ENCODE data around the gene PTK6.
"Not testable (repeated sequence)": the region's sequence is repeated elsewhere in the genome, so short reads cannot be mapped to it uniquely, and the experiment has no call there.

Gene PTK6

DNA sequence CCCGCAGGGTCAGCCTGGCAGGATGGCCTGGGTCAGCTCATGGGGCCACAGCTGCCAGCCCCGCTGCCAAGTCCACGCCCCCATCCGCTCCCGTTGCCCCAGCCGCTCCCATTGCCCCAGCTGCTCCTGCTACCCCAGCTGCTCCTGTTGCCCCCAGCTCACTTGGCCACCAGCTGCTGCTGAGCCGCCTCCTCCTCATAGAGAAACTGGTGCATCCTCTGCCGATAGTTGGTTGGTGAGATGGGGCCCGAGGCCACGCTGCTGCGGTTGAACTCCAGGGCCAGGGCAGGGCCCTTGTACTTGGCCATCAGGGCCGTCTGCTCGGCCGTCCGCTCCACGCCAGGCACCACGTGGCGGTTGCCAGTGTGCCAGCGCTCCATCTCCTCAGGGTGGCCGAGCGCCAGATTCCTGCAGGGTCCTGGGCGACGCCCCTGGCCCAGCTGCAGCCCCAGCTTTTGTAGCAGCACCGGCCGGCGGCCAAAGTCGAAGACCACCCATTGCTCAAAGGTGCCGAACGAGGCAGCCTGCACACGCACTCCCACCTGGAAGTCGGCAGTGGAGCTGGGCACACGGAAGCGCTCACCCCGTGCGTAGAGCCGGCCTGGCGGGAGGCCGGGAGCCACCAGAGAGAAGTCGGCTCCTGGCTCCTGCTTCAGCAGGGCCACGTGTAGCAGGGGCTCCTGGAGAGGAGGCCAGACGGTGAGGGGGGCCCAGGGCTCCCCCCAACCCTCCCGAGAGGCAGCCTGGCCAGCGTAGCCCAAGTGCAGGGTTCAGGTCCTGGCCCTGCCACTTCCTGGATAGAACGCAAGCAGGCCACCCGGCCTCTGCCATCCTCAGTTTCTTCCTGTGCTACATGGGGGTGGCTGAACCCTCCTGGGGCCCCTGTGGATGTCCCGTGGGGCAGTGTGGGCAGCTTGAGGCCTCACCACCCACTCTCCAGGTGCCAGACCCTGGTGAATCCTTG is 32.1 kb upstream of the PTK6 start:
- no peak for DNase-seq

DNA sequence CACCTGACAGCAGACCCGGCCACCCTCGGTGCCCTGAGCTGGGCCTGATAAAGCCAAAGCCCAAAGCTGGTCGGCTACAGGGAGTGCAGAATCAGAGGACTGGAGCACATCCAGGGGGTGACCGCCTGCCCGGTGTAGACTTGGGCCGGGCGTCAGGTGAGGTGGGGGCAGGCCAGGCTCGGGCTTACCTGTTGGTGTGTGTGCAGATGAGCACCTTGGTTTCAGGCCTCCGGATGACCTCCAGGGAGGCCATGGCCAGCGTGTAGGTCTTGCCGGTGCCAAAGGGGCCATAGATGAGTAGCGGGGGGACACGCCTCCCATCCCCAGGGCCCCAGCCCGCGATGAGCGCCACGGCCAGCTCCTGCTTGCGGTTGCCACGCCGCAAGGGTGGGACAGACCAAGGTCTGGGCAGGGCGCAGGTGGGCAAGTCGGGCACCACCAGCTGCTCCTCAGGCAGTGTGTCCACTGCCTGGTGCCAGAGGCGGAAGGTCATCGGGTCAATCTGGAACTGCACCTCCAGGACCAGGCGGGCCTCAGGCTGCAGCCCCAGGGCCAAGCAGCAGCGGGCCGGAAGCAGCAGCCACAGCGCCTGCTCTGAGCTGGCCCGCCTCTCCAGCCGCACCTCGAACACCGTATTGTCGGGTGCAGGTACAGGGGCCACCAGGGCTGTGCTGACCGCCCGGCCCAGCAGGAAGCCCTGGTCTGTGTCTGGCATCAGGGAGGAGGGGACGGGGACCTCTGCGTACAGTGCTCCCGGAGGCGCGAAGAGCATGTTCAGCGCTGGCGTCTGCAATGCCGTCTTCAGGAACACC is 31.2 kb upstream of the PTK6 start:
- DNase-seq: no peak

DNA sequence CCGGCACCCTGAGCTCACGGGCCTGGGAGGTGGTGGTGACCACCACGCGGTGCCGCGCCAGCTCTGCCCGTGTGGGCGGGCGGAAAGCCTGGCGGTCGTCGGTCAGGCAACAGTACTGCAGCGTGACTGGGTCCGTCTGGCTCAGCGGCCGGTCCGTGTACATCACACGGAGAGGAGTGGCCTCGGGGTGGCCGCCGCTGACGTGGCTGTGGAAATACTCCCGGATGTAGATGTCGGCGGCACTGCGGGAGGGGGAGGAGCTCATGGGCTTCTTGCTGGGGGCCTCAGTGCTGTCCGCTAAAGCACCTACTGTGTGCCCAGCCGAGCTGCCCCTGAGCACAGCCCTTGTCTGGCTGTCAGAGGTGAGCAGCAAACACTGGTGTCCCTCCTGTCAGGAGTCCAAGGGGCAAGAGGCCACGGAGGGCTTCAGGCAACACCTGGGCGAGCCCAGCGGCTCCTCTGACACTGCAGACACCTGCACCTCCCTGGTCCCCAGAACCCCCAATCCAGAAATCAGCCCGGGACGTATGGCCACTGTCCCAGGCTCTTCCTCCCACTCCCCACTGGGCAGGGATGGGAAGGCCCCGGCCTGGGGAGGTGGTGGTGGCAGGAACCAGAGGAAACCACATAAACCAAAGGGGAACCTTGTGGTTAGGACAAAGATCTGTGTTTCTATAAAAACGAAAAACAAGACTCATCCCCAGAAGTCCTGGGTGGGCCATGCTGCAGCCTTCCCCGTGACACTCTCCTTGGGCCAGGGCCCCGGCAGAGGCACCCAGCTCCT is 30.4 kb upstream of the PTK6 start:
- no peak for DNase-seq

DNA sequence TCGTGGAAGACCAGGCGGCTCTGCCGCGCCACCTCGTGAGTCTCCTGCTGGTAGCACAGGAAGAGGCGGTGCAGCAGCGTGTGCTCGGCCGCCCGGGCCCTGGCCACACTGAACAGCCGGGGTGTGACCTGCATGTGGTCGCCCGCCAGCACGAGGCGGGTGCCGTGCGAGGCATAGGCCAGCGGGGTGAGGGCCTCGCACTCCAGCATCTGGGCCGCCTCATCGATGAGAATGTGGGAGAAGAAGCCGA is 29.9 kb upstream of the PTK6 start:
- no peak for DNase-seq

DNA sequence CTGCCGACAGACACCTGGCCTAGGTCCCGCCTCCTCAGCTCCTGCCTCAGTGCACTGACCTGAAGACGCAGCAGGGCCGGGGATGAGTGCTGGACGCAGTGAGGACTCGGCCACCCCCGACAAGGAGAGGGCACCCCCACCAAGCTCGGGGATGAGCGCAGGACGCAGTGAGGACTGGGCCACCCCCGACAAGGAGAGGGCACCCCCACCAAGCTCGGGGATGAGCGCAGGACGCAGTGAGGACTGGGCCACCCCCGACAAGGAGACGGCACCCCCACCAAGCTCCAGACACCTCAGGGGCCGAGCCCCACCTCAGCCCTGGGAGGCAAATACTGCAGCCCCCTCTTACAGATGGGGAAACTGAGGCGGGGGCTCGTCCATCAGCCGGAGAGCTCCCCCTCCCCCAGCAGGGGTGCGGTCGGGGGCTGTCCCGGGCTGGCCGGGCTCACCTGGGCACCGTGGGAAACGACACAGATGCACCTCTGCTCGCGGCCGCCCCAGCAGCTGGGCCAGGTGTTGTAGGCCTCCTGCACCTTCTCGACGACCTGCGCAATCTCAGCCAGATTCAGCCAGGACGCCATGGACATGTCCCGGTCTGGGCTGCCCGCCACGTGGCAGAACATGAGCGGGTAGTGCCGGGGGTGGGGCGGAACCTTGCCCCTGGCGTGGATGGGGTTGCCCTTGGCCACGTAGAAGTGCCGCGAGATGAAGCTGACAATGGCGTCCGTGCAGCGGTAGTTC is 29.4 kb upstream of the PTK6 start:
- DNase-seq: no peak

DNA sequence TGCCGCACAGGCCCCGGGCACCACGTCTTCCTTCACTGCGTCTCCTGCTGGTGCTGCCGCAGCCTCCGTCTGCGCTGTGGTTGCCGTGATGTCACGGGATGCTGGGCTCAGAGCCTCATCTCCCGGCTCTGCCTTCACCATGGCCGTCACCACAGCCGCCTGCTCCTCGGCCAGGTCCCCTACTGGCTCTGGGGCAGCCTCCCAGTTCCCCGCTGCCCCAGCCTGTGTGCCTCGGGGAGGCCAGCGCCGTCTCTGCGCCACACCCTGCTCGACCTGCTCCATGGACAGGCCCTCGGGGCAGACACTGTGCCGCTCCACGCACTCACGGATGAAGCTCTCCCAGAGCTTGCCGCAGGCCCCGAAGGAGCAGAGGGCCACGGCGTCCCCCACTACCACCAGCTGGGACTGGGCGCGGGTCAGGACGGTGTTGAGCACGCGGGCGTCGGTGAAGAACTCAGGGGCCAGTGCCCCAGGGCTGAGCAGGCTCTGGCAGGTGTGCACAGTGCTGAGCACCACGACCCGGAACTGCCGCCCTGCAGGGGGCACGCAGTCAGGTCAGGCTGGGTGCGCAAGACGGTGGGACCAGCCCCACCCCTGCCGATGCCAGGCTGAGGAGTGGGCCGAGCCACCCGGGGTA is 28.6 kb upstream of the PTK6 start:
- no peak for DNase-seq

DNA sequence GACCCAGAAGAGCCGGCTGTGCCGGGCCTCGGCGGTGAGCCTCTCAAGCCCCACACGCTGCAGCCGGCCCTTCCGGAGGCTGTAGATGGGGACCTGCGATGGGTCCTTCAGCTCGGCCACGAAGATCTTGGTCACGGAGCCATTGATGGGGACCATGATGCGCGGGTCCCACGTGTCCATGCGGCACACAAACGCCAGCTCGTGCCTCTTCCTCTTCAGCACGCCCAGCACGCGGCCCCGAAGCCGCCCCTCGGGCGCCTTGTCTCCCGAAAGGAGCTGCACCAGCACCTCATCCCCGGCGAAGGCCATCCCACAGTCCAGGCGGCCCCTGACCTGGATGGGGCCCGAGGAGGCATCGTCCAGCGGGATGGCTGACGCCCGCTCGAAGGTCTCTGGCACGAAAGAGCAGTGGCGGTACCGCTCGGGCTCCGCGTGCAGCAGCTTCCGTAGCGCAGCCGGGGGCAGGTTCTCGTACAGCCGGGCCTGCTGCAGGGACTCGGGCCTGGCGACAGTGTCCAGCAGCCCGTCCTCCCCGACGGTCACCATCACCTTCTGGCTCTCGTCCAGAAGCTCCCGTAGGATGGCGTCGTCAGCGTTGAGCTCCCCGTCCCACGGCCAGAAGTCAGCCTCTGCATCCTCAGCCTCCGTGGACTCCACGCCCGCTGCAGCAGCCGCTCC is 28.0 kb upstream of the PTK6 start:
- no peak for DNase-seq

DNA sequence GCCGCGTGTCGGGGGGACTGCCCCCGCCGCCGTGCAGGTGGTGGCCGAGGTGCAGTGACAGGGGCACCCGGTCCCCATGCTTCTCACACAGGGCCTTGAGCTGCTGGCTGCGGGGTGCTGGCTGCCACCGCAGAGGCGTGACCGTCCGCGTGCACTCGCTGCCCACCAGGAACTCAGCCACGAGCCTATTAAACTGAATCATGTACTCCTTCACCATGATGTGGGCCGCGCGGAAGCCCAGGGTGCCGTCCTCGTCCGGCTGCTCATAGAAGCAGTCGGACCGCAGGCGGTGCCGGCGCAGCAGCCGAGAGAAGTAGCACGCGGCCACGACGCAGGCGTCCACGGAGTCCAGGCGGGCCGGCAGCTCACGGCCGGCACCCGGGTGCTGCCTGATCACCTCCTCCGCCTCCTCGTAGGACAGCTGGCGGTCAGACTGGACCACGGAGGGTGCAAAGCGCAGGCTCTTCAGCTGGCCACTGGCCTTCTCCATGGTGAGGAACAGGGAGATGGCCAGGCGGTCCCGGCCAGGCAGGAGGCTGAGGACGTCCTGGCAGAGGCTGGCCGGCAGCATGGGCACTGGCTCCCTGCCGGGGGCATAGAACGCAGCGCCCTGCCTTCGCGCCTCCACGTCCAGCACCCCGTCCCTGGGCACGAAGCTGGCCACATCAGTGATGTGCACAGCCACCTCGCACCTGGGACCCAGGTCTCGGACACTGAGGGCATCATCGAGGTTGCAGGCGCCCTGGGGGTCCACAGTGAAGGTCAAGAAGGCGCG is 27.0 kb upstream of the PTK6 start:
- no peak for DNase-seq

DNA sequence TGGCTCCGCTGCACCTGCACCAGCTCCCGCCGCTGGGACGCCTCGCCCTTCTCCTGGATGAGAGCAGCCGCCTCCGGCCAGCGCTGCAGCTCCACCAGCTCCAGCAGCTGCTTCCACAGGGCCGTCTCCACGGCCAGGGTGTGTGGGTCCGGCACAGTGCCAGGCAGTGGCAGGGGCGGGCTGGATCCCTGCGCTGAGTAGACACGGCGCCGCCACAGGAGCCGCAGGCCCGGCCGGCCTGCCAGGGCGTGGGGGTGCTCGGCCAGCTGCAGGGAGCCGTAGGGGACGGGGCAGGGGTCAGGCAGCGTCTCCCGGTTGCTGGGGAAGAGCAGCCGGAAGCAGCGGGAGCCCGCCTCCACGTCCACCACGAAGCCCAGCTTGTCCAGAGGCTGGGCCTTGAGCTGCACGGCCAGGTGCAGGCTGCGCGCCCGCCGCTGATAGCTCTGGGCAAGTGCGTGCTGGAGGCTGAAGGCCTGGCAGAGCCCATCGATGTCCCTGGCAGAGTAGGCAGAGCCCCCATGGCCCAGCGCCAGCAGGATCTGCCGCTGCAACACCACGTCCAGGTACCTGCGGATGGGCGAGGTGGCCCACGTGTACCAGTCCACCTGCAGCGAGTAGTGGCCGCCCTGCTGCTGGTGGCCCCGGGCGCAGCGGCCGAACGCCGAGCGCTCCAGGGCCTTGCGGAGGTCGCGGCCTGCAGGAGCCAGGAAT is 26.2 kb upstream of the PTK6 start:
- DNase-seq: no peak

DNA sequence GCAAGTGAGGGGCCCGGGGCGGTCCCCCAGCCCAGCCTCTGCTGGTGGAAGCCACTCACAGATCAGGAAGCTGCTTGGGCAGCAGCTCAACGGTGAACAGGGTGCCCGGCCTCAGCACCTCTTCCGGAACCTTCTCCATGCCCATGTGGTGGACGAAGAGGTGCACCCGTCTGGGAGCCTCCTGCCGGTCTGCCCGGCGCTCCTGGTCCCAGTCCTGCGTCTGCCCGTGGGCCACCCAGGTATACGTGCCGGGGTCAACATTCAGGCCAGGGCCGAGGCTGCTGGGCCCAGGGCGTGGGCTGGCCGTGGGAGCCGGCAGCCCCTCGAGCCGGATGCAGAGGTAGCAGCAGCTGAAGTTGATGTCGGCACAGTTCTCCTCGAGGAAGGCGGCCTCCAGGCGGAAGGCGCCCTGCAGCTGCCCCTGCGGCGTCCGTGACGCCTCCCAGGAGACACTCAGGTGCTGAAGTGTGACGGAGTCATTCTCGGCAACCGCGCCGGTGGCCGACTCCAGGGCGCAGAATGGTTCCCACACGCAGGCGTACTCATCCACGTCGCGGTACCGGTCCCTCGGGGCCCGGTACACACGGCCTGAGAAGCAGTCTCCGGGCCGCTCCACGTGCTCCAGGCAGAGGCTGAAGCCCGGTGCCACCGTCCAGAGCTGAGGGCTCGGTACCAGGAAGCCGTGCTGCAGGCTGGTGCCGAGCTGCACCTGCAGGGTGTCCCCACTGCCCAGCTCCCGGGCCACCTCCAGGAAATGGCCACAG is 25.5 kb upstream of the PTK6 start:
- no peak for DNase-seq

DNA sequence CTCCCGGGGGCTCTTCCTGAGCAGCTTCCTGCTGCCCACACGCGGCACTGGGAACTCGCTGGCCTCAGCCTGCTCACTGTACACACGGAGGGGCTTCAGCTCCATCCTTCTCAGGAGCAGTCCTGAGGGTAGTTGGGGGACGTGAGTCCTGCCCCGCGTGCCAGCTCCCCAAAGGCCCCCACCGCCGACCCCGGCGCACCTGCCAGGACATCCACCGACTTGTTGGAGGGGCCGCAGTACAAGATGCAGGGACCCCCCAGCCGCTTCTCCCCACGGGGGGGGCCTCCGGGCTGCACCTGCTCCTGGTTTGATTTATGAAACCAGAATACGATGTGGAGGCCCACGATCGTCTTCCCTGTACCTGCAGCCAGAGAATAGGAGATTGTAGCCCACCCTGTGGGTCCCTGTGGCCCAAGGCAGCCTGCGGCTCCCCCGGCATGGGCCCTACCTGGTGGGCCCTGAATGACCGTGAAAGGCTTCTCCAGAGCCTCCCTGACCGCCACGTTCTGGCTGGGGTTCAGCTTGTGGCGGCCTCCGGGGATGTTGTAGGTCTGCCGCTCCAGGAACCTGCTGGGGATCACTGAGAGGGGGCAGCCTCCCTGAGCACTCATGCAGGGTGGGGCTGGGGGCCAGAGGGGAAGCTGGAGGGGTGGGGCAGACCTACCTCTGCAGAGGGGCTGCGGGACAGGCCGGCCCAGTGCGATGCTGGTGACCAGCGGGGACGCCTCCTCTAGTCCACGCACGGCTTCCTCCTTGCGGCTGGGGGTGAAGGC is 24.6 kb upstream of the PTK6 start:
- DNase-seq: no peak

DNA sequence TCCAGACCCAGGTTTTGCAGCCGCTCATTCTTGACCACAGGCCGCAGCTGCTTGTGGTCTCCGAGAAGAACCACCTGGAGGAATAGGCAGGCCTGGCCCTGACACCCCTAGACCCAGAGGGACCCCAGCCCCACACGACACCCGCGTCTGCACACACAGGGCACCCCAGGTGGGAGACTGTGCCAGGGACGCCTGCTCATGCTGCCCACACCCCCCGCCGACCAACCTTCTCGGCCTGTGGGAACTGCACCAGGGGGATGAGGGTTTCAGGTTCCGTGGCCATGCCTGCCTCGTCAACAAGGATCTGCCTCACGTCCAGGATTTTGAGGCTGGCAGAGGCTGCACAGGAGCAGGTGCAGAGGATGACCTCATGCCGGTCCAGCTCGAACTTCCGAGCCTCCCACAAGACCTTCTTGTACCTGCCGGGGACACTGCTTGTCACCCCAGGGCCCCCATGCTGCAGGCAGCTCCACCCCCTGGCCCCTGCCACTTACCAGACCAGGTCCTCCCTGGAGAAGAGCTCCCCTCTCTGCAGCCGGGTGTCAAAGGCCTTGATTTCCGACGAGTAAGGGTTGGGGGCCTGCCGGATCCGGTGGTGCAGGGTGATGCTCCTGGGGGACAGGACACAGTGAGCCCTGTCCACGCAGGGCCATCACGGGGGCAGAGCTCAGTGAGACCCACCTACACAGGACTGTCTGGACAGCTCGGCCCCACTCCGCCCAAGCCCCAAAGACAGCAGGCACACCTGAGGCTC is 23.9 kb upstream of the PTK6 start:
- no peak for DNase-seq

DNA sequence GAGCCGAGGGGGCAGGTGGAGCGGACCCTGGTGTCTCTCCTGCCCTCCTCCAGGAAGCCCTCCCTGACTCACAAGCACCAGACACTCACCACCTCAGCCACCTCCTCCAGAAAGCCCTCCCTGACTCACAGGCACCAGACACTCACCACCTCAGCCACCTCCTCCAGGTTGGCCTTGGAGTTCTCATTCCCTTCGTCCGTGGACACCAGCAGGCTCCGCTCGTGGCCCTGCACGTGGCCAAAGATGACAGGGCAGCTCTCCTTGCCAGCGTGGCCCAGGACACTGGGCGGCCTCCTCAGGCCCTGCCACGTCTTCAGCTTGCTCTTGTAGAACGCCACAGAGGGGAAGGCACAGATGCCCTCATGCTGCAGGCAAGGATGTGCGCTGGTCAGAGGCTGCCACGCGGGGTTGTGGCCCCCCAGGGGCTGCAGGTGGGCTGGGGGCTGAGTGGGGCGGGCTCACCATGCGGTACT is 23.2 kb upstream of the PTK6 start:
- DNase-seq: no peak

DNA sequence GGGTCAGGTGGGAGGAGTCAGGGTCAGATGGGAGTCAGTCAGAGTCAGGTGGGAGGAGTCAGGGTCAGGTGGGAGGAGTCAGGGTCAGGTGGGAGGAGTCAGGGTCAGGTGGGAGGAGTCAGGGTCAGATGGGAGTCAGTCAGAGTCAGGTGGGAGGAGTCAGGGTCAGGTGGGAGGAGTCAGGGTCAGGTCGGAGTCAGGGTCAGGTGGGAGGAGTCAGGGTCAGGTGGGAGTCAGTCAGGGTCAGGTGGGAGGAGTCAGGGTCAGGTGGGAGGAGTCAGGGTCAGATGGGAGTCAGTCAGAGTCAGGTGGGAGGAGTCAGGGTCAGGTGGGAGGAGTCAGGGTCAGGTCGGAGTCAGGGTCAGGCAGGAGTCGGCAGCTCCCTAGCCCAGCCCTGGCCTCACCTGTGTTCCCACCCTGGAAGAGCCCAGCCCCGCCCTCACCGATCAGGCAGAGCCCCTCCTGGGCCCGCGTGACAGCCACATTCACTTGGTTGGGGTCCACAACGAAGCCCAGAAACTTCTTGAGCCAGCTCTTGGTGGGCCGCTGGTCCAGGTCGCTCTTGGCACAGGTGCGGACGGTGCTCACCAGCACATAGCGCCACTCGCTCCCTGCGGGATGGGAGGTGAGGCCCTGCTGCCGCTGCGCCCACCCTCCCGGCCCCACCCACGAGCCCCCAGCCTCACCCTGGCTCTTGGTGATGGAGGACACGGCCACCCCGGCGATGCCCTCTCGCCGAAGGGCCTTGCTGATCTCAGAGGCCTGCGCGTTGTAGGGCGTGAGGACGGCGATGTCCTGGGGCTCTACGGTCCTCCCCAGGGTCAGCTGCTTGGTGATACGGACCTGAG is 22.5 kb upstream of the PTK6 start:
- DNase-seq: not testable (repeated sequence)

DNA sequence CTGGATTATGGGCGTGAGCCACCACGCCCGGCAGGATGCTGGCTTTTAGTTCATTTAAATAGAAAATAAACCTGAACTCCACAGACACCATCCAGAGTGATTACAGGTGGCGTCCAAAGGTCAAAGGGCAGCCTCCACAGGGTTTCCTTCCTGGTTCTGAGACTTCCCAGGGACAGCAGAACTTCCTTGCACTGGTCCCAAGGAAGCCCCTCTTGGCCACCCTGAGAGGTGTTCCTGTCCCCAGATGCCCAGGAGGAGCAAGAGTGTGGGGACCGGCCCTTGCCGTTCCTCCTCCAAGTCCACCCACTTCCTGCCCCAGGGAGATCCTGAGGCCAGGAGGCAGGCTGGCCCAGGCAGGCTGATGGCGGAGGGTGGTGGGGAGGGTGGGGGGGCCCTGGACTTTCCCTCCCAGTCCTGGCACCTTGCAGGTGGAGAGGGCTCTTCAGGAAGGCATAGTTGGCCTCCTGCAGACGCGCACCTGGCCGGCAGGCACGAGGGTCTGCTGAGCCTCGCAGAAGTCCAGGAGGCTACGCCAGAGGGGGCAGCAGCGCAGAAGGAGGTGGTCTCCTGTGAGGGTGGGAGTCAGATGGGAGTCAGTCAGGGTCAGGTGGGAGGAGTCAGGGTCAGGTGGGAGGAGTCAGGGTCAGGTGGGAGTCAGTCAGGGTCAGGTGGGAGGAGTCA is 21.8 kb upstream of the PTK6 start:
- no peak for DNase-seq

DNA sequence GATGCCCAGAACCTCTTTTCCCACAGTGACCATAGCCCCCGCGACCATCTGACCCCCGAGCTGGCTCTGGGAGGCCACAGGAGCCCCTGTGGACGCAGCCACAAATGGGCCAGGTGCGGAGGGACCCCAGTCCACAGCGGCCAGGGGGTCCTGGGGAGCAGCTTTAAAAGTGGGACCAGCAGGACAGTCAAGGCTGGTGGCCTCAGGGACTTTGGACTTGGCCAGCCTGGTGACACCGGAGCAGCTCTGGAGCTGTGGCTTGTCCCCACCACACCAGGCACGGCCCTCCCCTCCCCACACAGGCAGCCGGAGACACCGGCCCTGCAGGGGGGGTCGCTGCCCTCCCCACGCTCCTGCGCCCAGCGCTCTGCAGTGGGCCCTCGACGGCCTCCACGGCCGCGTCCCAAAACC is 20.3 kb upstream of the PTK6 start:
- DNase-seq: no peak
